IMR-90 (cell line): ENCODE data around the gene SHROOM3. TPM values are rescaled to one million over a fixed set of nuclear protein-coding genes. Genes with fewer than 3 reads are reported as not detected.

Experiments
- ATAC-seq: fragments of 200-7000 bp; cut with Tn5 transposase; 2 replicates; pipeline ENCODE4 v1.9.1; 2020; ENCODE audit warnings: low read depth, mild to moderate bottlenecking, moderate library complexity
- BruUV-seq: library from RNA; stranded (reverse); fragments of 400-500 nt; replicated peaks from 2 replicates; lab custom pipeline; 2021; lab: Mats Ljungman, UMichigan
- CTCF ChIA-PET: fragments of 300-600 bp; formaldehyde crosslinking; extraction: SDS; loops from one replicate; lab custom pipeline; 2021; ENCODE audit warnings: antibody characterized with exemption; lab: Yijun Ruan, JAX
- POLR2A ChIA-PET: fragments of 300-600 bp; sonication (Branson Sonifier 250); formaldehyde crosslinking; loops from one replicate; lab custom pipeline; 2022; ENCODE audit warnings: antibody characterized with exemption; ENCODE audit not compliant: unreplicated experiment; lab: Charles Lee
- DNase-seq: peaks from one replicate; pipeline ENCODE4 v3.0.0; 2013
- H2AFZ ChIP-seq: replicated peaks from 2 replicates; pipeline ENCODE3; 2013; ENCODE audit warnings: low read length, mild to moderate bottlenecking; ENCODE audit not compliant: poor library complexity
- H2AK5ac ChIP-seq: 2 replicates; pipeline ENCODE4 v1.6.1; 2013; ENCODE audit warnings: low read depth, low read length, inconsistent platforms
- H2AK9ac ChIP-seq: replicated peaks from 2 replicates; pipeline ENCODE3; 2013; ENCODE audit warnings: mild to moderate bottlenecking, low read depth, low read length, moderate library complexity; ENCODE audit not compliant: poor library complexity
- H2BK120ac ChIP-seq: 2 replicates; pipeline ENCODE4 v1.6.1; 2013; ENCODE audit warnings: low read depth, low read length, inconsistent platforms
- H2BK15ac ChIP-seq: 3 replicates; pipeline ENCODE4 v1.6.1; 2013; ENCODE audit warnings: low read depth, low read length, inconsistent platforms
- H2BK20ac ChIP-seq: 2 replicates; pipeline ENCODE4 v1.6.1; 2013; ENCODE audit warnings: low read depth, mild to moderate bottlenecking, inconsistent platforms, low read length, moderate library complexity
- H2BK5ac ChIP-seq: 2 replicates; pipeline ENCODE4 v1.6.1; 2013; ENCODE audit warnings: mild to moderate bottlenecking, low read depth, low read length, inconsistent platforms; ENCODE audit not compliant: poor library complexity, severe bottlenecking
- H3K14ac ChIP-seq: replicated peaks from 2 replicates; pipeline ENCODE4 v1.6.1; 2013; ENCODE audit warnings: low read depth, low read length, inconsistent platforms
- H3K18ac ChIP-seq: 2 replicates; pipeline ENCODE4 v1.6.1; 2013; ENCODE audit warnings: low read depth, low read length, control low read depth
- H3K23ac ChIP-seq: 2 replicates; pipeline ENCODE4 v1.6.1; 2013; ENCODE audit warnings: low read depth, low read length, inconsistent platforms
- H3K27ac ChIP-seq: 2 replicates; pipeline ENCODE4 v1.5.1; 2013; ENCODE audit warnings: mild to moderate bottlenecking, control low read depth, low read length; ENCODE audit not compliant: insufficient read depth
- H3K27me3 ChIP-seq: 2 replicates; pipeline ENCODE4 v1.6.1; 2013; ENCODE audit warnings: low read length; ENCODE audit not compliant: control insufficient read depth, insufficient read depth
- H3K36me3 ChIP-seq: 2 replicates; pipeline ENCODE4 v1.6.1; 2013; ENCODE audit warnings: low read length, mixed read lengths; ENCODE audit not compliant: control insufficient read depth, insufficient read depth
- H3K4ac ChIP-seq: 2 replicates; pipeline ENCODE4 v1.6.1; 2013; ENCODE audit warnings: low read depth, low read length, inconsistent platforms
- H3K4me1 ChIP-seq: 2 replicates; pipeline ENCODE4 v1.6.1; 2013; ENCODE audit warnings: low read length, mixed read lengths; ENCODE audit not compliant: control insufficient read depth, insufficient read depth
- H3K4me2 ChIP-seq: 2 replicates; pipeline ENCODE4 v1.6.1; 2013; ENCODE audit warnings: low read depth, mild to moderate bottlenecking, control low read depth, low read length, moderate library complexity
- H3K4me3 ChIP-seq: 2 replicates; pipeline ENCODE4 v1.5.1; 2013; ENCODE audit warnings: low read depth, mild to moderate bottlenecking, control low read depth, low read length, moderate library complexity; ENCODE audit not compliant: insufficient read depth
- H3K56ac ChIP-seq: 2 replicates; pipeline ENCODE4 v1.6.1; 2013; ENCODE audit warnings: low read length, inconsistent platforms; ENCODE audit not compliant: insufficient read depth; ENCODE audit errors: extremely low read depth
- H3K79me1 ChIP-seq, 2 experiments: 2 replicates each; pipeline ENCODE4 v1.6.1; 2013; ENCODE audit warnings: low read length in 2 of 2, inconsistent platforms in 1 of 2, low read depth in 1 of 2
- H3K9ac ChIP-seq: 2 replicates; pipeline ENCODE4 v1.6.1; 2013; ENCODE audit warnings: low read depth, low read length, control low read depth
- H3K9me1 ChIP-seq: 2 replicates; pipeline ENCODE4 v1.6.1; 2013; ENCODE audit warnings: low read length, inconsistent platforms; ENCODE audit not compliant: insufficient read depth
- H3K9me3 ChIP-seq: 2 replicates; pipeline ENCODE4 v1.6.1; 2013; ENCODE audit warnings: low read length; ENCODE audit not compliant: control insufficient read depth, insufficient read depth
- H4K20me1 ChIP-seq: 2 replicates; pipeline ENCODE4 v1.6.1; 2013; ENCODE audit warnings: low read length, inconsistent platforms; ENCODE audit not compliant: insufficient read depth
- H4K5ac ChIP-seq: 2 replicates; pipeline ENCODE4 v1.6.1; 2013; ENCODE audit warnings: mild to moderate bottlenecking, low read depth, low read length, control low read depth
- H4K8ac ChIP-seq, 2 experiments: 2 replicates each; pipeline ENCODE4 v1.6.1; 2013; ENCODE audit warnings: low read depth in 2 of 2, low read length in 2 of 2, control low read depth in 1 of 2, inconsistent platforms in 1 of 2
- H4K91ac ChIP-seq: 2 replicates; pipeline ENCODE4 v1.6.1; 2013; ENCODE audit warnings: low read depth, low read length, inconsistent platforms; ENCODE audit not compliant: insufficient read depth
- CEBPB ChIP-seq: IDR thresholded peaks from 2 replicates; pipeline ENCODE4 v1.6.1; 2012; ENCODE audit warnings: low read depth, low read length, improper control_type of control experiment
- NFE2L2 ChIP-seq: fragments of 150-350 bp; IDR thresholded peaks from 2 replicates; pipeline ENCODE4 v1.6.1; 2016; ENCODE audit warnings: low read depth, mild to moderate bottlenecking, low read length
- WGBS, 2 experiments: methylation state at CpG; one replicate each; pipeline versions ENCODE4 v1.1.5 to v1.1.7; 2013; ENCODE audit warnings: missing lambda C conversion rate in 2 of 2; ENCODE audit not compliant: insufficient read length in 1 of 2; ENCODE audit errors: extremely low coverage in 2 of 2; 5-methylcytosine and 5-hydroxymethylcytosine counted together
- dilution Hi-C: fragments of 300-500 bp; cut with HindIII; formaldehyde crosslinking; loops from one replicate; pipeline ENCODE4 v1.14.3; 2018; ENCODE audit warnings: low sequenced_read_pairs; ENCODE audit not compliant: unreplicated experiment
- in situ Hi-C: fragments of 300-500 bp; cut with MboI; formaldehyde crosslinking; loops from 3 replicates; pipeline ENCODE4 v1.14.3; 2019; ENCODE audit warnings: low sequenced_read_pairs, inconsistent platforms, mixed read lengths
- intact Hi-C: fragments of 100-400 bp; cut with micrococcal nuclease; formaldehyde crosslinking; loops from 2 replicates; pipeline ENCODE4 v1.10.0; 2022
- polyA plus RNA-seq, 3 experiments: library from polyadenylated mRNA; depleted of rRNA; stranded (reverse); fragments of >200 nt; gene quantifications; 2 replicates each; pipeline ENCODE4 v1.2.3, GENCODE V29; 2012; ENCODE audit warnings: low replicate concordance in 1 of 3
- total RNA-seq: library from RNA; depleted of rRNA; stranded (reverse); fragments of >200 nt; gene quantifications from 2 replicates; pipeline ENCODE4 v1.2.3, GENCODE V29; 2012

SHROOM3 gene
- total and polyA plus RNA-seq, 2 of the 4 experiments (the other 2 are of a cell fraction), result 10.8 to 19.5 TPM

DNA sequence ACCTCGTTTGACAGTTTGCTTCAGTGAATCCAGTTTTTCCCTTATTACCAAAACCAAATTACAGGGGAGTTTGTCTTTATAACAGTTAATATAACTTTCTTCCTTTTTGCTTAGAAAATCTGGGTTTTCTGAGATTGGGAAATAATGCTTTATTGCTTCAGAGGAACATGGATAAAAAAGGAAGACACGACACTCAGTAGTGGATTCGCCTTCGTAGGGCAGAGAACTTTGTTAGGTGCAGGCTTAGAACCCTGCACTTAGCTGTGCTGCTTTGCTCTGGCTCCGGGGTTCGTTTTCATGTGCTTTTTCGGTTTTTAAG lies 274.7 kb downstream of the SHROOM3 start:
- 87% methylated on average over 6 of the region's 7 CpGs; no CpG with 5 or more reads in 1 of the 2 experiments for WGBS, 2 experiments

More for the DNA sequence above, 274.7 kb downstream of the SHROOM3 start:
- Histone ChIP-seq H2BK20ac (peak overlapping the region; percentile 91), H3K56ac (no peak overlapping the region), H4K5ac (peak overlapping the region; percentile 71), H4K91ac (peak overlapping the region; percentile 81), H3K14ac (peak overlapping the region; percentile 96), H3K4me1 (peaks cover 33% of the 10 kb centered on the region), H3K79me1 (peaks cover 45 to 90% of the 10 kb centered on the region in 2 experiments), H3K27ac (peak overlapping the region; percentile 77), H3K9ac (peak overlapping the region; percentile 22; the same call in 1 of the 2 replicates), H2AK5ac (peak overlapping the region; percentile 61), H3K23ac (peak overlapping the region; percentile 64), H4K20me1 (no peaks in the 10 kb centered on the region), H2AK9ac (peak overlapping the region; percentile 33), H3K36me3 (peaks cover 14% of the 10 kb centered on the region), H3K4ac (peak overlapping the region; percentile 82), H2BK5ac (peak overlapping the region; percentile 88), H2BK15ac (peak overlapping the region; percentile 71; the same call in 2 of the 3 replicates), H3K4me2 (no peak overlapping the region), H3K9me1 (peaks cover 37% of the 10 kb centered on the region), H3K18ac (peak overlapping the region; percentile 96), H3K9me3 (no peaks in the 10 kb centered on the region), H2AFZ (no peak overlapping the region), H4K8ac (peak overlapping the region; percentile 14 to 94), H3K27me3 (no peaks in the 10 kb centered on the region), H2BK120ac (peak overlapping the region; percentile 81), H3K4me3 (no peak overlapping the region)
- BruUV-seq, result no TSS peak
- TF ChIP-seq CEBPB, result peak; percentile 39; the same call in 1 of the 2 replicates
- TF ChIP-seq NFE2L2, result no peak
- no peak for DNase-seq
- intact Hi-C loops, result no loop called here
- in situ Hi-C loops, result no loop called here
- ATAC-seq, result no peak
- ChIA-PET POLR2A (no interaction called here), CTCF (no interaction called here)
- dilution Hi-C loops, result no loop called here
